AG10803 (cell line): ENCODE data around the gene EXOC4.

Experiments used
- DNase-seq: peaks from one replicate; pipeline ENCODE4 v3.0.0; 2010; ENCODE audit warnings: low read depth
- H3K4me3 ChIP-seq: 2 replicates; pipeline ENCODE4 v1.5.1; 2011; ENCODE audit warnings: mild to moderate bottlenecking, low read length, control low read depth
- CTCF ChIP-seq: conservative IDR thresholded peaks from 2 replicates; pipeline ENCODE4 v1.5.1; 2011; ENCODE audit warnings: mild to moderate bottlenecking, low read length, control low read depth, inconsistent platforms

The EXOC4 gene

GRCh38 chr7:133255486-133255885 is 2.6 kb downstream of the EXOC4 start:
- no peak overlapping the region for H3K4me3 ChIP-seq
- TF ChIP-seq CTCF: no peak
- no peak for DNase-seq

- DNase-seq: no peak
- H3K4me3 ChIP-seq: no peak overlapping the region
- TF ChIP-seq CTCF: no peak
Measured at GRCh38 chr7:133258174-133258573, 5.3 kb downstream of the EXOC4 start.

GRCh38 chr7:133265821-133266220 is 12.9 kb downstream of the EXOC4 start:
- TF ChIP-seq CTCF: no peak
- no peak for DNase-seq

DNA sequence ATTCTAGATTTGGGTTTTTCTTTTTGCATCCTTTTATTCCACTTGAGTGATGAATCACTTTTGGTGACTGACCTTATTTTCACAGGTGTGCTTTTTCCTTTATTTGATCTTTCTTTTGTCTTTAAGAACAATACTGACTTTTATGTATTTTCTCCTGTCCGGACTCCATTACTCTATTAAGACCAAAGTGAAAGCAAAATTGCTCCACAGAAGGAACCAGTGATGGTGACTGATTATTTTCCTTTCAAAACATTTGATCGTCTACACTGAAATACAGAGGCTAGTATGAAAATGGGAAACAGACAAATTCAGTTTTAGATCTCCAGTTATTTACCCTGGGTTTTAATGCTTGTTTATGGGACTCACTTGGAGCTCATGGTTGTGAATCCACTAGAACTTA is 15.5 kb downstream of the EXOC4 start:
- H3K4me3 ChIP-seq: no peak overlapping the region
- DNase-seq: no peak
- TF ChIP-seq CTCF: no peak

More at GRCh38 chr7:133265821-133266220, 12.9 kb downstream of the EXOC4 start:
- H3K4me3 ChIP-seq: no peak overlapping the region

DNA sequence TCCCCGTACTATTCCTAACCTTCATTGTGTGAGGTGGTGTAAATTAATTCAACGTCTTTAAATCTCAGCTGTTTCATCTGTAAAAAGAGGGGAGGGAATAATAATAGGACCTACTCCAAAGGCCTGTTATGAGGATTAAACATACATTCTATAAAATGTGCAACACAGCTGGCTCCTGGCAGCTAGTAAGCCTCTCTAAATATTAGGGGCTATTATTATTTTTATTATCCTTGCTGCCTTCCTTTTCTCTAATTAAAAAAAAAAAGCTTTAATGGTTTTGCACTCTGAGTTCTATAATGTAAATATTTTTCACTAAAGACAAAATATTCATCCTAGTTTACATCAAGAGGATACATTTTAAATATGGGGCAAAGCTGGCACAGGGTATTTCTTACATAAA is 19.5 kb downstream of the EXOC4 start:
- DNase-seq: no peak
- TF ChIP-seq CTCF: no peak
- no peak overlapping the region for H3K4me3 ChIP-seq

DNA sequence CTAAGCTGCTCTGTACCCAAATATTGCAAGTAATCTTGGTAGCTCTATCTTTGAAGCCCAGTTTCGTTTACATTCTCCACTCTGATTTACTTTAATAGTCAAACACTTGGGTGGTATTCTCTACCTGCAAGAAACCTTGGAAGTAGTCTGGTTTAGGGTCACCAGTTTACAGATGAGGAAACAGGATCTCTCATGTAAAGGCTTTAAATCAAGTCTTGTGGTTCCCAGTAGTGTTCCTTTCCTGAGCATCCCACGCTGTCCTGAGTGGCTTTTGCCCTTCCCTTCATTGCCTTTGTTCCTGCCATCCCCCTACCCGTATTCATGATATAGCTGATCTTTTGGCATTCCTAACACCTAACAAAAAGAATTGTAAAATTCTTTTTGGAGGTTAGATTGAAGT is 20.3 kb downstream of the EXOC4 start:
- no peak for TF ChIP-seq CTCF
- no peak overlapping the region for H3K4me3 ChIP-seq
- no peak for DNase-seq

DNA sequence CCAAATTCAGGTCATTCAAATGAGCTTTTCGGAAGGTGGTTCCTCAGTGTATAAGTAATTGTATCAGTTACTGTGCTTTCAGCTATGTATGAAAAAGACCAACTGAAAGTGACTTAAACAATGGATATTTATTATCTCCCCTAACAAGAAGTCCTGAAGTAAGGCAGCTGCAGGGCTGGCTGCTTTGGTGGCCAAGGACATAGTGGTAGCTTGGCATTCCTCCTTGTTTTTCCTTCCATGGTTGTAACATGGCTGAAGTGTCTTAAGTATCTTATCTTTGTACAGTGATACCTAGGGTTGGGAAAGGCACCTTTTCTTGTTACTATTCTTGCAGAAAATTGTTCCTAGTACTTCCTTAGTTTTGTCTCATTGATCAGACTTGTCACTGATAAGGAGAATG is 21.4 kb downstream of the EXOC4 start:
- H3K4me3 ChIP-seq: no peak overlapping the region
- no peak for TF ChIP-seq CTCF
- no peak for DNase-seq
